ENCODE measurements around the gene BMPR1A. TPM values are rescaled to one million over a fixed set of nuclear protein-coding genes. Genes with fewer than 3 reads are reported as not detected.
"Not testable (repeated sequence)": the region's sequence is repeated elsewhere in the genome, so short reads cannot be mapped to it uniquely, and the experiment has no call there.

Gene BMPR1A
- total and polyA plus RNA-seq, 2 experiments from 2014 or later: 14.2 to 82.5 TPM

GRCh38 chr10:86946213-86947155 lies 190.1 kb downstream of the BMPR1A start:
- Histone ChIP-seq H3K4me2 (no peak overlapping the region), H3K9me2 (ENCODE audit: insufficient read depth) (no peaks in the 10 kb centered on the region), H4K20me1 (replicated peaks; ENCODE audit: insufficient read depth) (no peaks in the 10 kb centered on the region), H3K27ac (ENCODE audit: low read depth) (no peak overlapping the region), H3K79me2 (replicated peaks; ENCODE audit: insufficient read depth) (no peaks in the 10 kb centered on the region), H3K4me1 (ENCODE audit: insufficient read depth) (peaks cover 14% of the 10 kb centered on the region), H3K27me3 (ENCODE audit: insufficient read depth) (peaks cover 8% of the 10 kb centered on the region; the same call in 1 of the 2 replicates), H3K4me3 (no peak overlapping the region), H3K36me3 (ENCODE audit: insufficient read depth) (0 out of 2 replicates have a peak, but pooled peaks cover 5% of the 10 kb centered on the region), H3F3A (replicated peaks; ENCODE audit: low read depth) (no peaks in the 10 kb centered on the region), H2AFZ (peak overlapping the region; percentile 91)
- peaks cover 16% of the 10 kb centered on the region; the same call in 2 of the 3 replicates for H3K36me3 Mint-ChIP-seq (ENCODE audit: low read depth)
- H3K4me3 Mint-ChIP-seq: no peak overlapping the region
- H3K9me3 Mint-ChIP-seq: peaks cover 14% of the 10 kb centered on the region
- DNase-seq (ENCODE audit: low spot score): no peak
- H3K4me1 Mint-ChIP-seq: peaks cover 17% of the 10 kb centered on the region
- ATAC-seq: no peak
- H3K27me3 Mint-ChIP-seq (ENCODE audit: insufficient read depth, low read depth, poor library complexity): peaks cover 23% of the 10 kb centered on the region
- TF ChIP-seq ZNF331 (CRISPR knock-in tag; IDR thresholded peaks at IDR 0.05; ENCODE audit: low read depth): no peak
- TF ChIP-seq, protein P1, sequence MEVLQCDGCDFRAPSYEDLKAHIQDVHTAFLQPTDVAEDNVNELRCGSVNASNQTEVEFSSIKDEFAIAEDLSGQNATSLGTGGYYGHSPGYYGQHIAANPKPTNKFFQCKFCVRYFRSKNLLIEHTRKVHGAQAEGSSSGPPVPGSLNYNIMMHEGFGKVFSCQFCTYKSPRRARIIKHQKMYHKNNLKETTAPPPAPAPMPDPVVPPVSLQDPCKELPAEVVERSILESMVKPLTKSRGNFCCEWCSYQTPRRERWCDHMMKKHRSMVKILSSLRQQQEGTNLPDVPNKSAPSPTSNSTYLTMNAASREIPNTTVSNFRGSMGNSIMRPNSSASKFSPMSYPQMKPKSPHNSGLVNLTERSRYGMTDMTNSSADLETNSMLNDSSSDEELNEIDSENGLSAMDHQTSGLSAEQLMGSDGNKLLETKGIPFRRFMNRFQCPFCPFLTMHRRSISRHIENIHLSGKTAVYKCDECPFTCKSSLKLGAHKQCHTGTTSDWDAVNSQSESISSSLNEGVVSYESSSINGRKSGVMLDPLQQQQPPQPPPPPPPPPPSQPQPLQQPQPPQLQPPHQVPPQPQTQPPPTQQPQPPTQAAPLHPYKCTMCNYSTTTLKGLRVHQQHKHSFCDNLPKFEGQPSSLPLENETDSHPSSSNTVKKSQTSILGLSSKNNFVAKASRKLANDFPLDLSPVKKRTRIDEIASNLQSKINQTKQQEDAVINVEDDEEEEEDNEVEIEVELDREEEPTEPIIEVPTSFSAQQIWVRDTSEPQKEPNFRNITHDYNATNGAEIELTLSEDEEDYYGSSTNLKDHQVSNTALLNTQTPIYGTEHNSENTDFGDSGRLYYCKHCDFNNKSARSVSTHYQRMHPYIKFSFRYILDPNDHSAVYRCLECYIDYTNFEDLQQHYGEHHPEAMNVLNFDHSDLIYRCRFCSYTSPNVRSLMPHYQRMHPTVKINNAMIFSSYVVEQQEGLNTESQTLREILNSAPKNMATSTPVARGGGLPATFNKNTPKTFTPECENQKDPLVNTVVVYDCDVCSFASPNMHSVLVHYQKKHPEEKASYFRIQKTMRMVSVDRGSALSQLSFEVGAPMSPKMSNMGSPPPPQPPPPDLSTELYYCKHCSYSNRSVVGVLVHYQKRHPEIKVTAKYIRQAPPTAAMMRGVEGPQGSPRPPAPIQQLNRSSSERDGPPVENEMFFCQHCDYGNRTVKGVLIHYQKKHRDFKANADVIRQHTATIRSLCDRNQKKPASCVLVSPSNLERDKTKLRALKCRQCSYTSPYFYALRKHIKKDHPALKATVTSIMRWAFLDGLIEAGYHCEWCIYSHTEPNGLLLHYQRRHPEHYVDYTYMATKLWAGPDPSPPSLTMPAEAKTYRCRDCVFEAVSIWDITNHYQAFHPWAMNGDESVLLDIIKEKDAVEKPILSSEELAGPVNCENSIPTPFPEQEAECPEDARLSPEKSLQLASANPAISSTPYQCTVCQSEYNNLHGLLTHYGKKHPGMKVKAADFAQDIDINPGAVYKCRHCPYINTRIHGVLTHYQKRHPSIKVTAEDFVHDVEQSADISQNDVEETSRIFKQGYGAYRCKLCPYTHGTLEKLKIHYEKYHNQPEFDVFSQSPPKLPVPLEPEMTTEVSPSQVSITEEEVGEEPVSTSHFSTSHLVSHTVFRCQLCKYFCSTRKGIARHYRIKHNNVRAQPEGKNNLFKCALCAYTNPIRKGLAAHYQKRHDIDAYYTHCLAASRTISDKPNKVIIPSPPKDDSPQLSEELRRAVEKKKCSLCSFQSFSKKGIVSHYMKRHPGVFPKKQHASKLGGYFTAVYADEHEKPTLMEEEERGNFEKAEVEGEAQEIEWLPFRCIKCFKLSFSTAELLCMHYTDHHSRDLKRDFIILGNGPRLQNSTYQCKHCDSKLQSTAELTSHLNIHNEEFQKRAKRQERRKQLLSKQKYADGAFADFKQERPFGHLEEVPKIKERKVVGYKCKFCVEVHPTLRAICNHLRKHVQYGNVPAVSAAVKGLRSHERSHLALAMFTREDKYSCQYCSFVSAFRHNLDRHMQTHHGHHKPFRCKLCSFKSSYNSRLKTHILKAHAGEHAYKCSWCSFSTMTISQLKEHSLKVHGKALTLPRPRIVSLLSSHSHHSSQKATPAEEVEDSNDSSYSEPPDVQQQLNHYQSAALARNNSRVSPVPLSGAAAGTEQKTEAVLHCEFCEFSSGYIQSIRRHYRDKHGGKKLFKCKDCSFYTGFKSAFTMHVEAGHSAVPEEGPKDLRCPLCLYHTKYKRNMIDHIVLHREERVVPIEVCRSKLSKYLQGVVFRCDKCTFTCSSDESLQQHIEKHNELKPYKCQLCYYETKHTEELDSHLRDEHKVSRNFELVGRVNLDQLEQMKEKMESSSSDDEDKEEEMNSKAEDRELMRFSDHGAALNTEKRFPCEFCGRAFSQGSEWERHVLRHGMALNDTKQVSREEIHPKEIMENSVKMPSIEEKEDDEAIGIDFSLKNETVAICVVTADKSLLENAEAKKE (CRISPR knock-in tag; IDR thresholded peaks at IDR 0.05): no peak
- peak overlapping the region; percentile 30; the same call in 1 of the 2 replicates for H3K27ac Mint-ChIP-seq

- H3K27me3 ChIP-seq (ENCODE audit: insufficient read depth); DNase-seq (ENCODE audit: low spot score); H3K27ac ChIP-seq (ENCODE audit: low read depth); H3K4me2 ChIP-seq; H3K4me3 ChIP-seq; H3K4me3 Mint-ChIP-seq; H3K36me3 ChIP-seq (ENCODE audit: insufficient read depth); H4K20me1 ChIP-seq (replicated peaks; ENCODE audit: insufficient read depth); H3K79me2 ChIP-seq (replicated peaks; ENCODE audit: insufficient read depth); H3K27ac Mint-ChIP-seq; H3F3A ChIP-seq (replicated peaks; ENCODE audit: low read depth); H3K9me2 ChIP-seq (ENCODE audit: insufficient read depth); ATAC-seq: not testable (repeated sequence)
- Mint-ChIP-seq H3K4me1 (peaks cover 17% of the 10 kb centered on the region), H3K9me3 (peaks cover 28% of the 10 kb centered on the region), H3K36me3 (ENCODE audit: low read depth) (peaks cover 30% of the 10 kb centered on the region), H3K27me3 (ENCODE audit: insufficient read depth, low read depth, poor library complexity) (peaks cover 31% of the 10 kb centered on the region)
- Histone ChIP-seq H3K4me1 (ENCODE audit: insufficient read depth) (peaks cover 14% of the 10 kb centered on the region), H2AFZ (peak overlapping the region; percentile 23; the same call in 1 of the 2 replicates)
Observed at GRCh38 chr10:86947806-86948205, 191.4 kb downstream of the BMPR1A start.
